Right atrium auricular region (tissue), 2 donors: ENCODE results near the gene MAPKBP1. TPM values are rescaled to one million over a fixed set of nuclear protein-coding genes. Genes with fewer than 3 reads are reported as not detected.

ENCODE experiments used
- DNase-seq: peaks from one replicate; pipeline ENCODE4 v3.0.0-alpha.2; 2019; ENCODE audit warnings: low spot score
- H3K27ac ChIP-seq, 2 donors: fragments of 200-600 bp; sonication (generic); 1 replicate in 1 of 2; 2 replicates in 1 of 2; pipeline ENCODE4 v1.5.1; 2016 to 2019
- H3K27me3 ChIP-seq, 2 donors: fragments of 200-600 bp; sonication (generic); one replicate each; pipeline versions ENCODE4 v1.5.1 to v1.6.0; 2017 to 2019
- H3K36me3 ChIP-seq: fragments of 200-600 bp; sonication (generic); one replicate; pipeline ENCODE4 v1.5.1; 2016
- H3K4me1 ChIP-seq, 2 donors: fragments of 200-600 bp; sonication (generic); one replicate each; pipeline versions ENCODE4 v1.5.1 to v1.6.0; 2017 to 2019
- H3K4me3 ChIP-seq, 2 donors: fragments of 200-600 bp; sonication (generic); 1 replicate in 1 of 2; 2 replicates in 1 of 2; pipeline ENCODE4 v1.5.1; 2017 to 2019; ENCODE audit warnings: mild to moderate bottlenecking in 1 of 2, moderate library complexity in 1 of 2
- H3K9me3 ChIP-seq, 2 donors: fragments of 200-600 bp; sonication (generic); one replicate each; pipeline ENCODE4 v1.5.1; 2019
- CTCF ChIP-seq, 2 donors: fragments of 200-600 bp; sonication (generic); IDR thresholded peaks; one replicate each; pipeline ENCODE4 v1.5.1; 2019; ENCODE audit warnings: antibody characterized with exemption in 2 of 2
- total RNA-seq, 2 donors: library from RNA; depleted of rRNA; stranded (reverse); fragments of >200 nt; gene quantifications; one replicate each; pipeline ENCODE4 v1.1.0, GENCODE V29; 2016

Gene MAPKBP1
- total RNA-seq, 2 donors from 2014 or later = 10.5 TPM

- DNase-seq = no peak
- Histone ChIP-seq H3K4me1 (no peaks in the 10 kb centered on the region), H3K36me3 (peaks cover 37% of the 10 kb centered on the region), H3K27me3 (no peaks in the 10 kb centered on the region), H3K9me3 (no peaks in the 10 kb centered on the region), H3K4me3 (no peak overlapping the region), H3K27ac (no peak overlapping the region)
- TF ChIP-seq CTCF (IDR thresholded peaks at IDR 0.05) = no peak
These were observed 72.9 kb downstream of the MAPKBP1 start for GRCh38 chr15:41847206-41847605.

- TF ChIP-seq CTCF (IDR thresholded peaks at IDR 0.05) = no peak
- DNase-seq = no peak
- H3K27ac ChIP-seq = no peak overlapping the region
- H3K27me3 ChIP-seq = no peaks in the 10 kb centered on the region
- no peaks in the 10 kb centered on the region for H3K4me1 ChIP-seq
- H3K36me3 ChIP-seq = peaks cover 37% of the 10 kb centered on the region
- H3K9me3 ChIP-seq = no peaks in the 10 kb centered on the region
- no peak overlapping the region for H3K4me3 ChIP-seq
These were observed 73.7 kb downstream of the MAPKBP1 start for GRCh38 chr15:41847981-41848380.

GRCh38 chr15:41848631-41849030 is 74.3 kb downstream of the MAPKBP1 start:
- Histone ChIP-seq H3K4me3 (no peak overlapping the region), H3K27ac (no peak overlapping the region), H3K36me3 (peaks cover 37% of the 10 kb centered on the region), H3K27me3 (no peaks in the 10 kb centered on the region), H3K9me3 (no peaks in the 10 kb centered on the region), H3K4me1 (no peaks in the 10 kb centered on the region)
- no peak for TF ChIP-seq CTCF (IDR thresholded peaks at IDR 0.05)
- no peak for DNase-seq

- Histone ChIP-seq H3K36me3 (peaks cover 37% of the 10 kb centered on the region), H3K4me3 (no peak overlapping the region), H3K4me1 (no peaks in the 10 kb centered on the region), H3K27me3 (no peaks in the 10 kb centered on the region), H3K27ac (no peak overlapping the region), H3K9me3 (no peaks in the 10 kb centered on the region)
- TF ChIP-seq CTCF (IDR thresholded peaks at IDR 0.05) = no peak
- no peak for DNase-seq
These were observed 74.9 kb downstream of the MAPKBP1 start for GRCh38 chr15:41849204-41849603.

- Histone ChIP-seq H3K27ac (no peak overlapping the region), H3K36me3 (peaks cover 35% of the 10 kb centered on the region), H3K27me3 (no peaks in the 10 kb centered on the region), H3K4me1 (no peaks in the 10 kb centered on the region), H3K9me3 (no peaks in the 10 kb centered on the region), H3K4me3 (no peak overlapping the region)
- no peak for DNase-seq
- TF ChIP-seq CTCF (IDR thresholded peaks at IDR 0.05) = no peak
These were observed 75.6 kb downstream of the MAPKBP1 start for GRCh38 chr15:41849861-41850260.

GRCh38 chr15:41850482-41851166 is 76.3 kb downstream of the MAPKBP1 start:
- no peak overlapping the region for H3K27ac ChIP-seq
- no peak for DNase-seq
- no peak overlapping the region for H3K4me3 ChIP-seq
- TF ChIP-seq CTCF (IDR thresholded peaks at IDR 0.05) = no peak
- no peaks in the 10 kb centered on the region for H3K9me3 ChIP-seq
- H3K4me1 ChIP-seq = no peaks in the 10 kb centered on the region
- no peaks in the 10 kb centered on the region for H3K27me3 ChIP-seq
- H3K36me3 ChIP-seq = peaks cover 27% of the 10 kb centered on the region
